GM12865 (cell line): ENCODE data around the gene UBE2V1.
A peak's percentile ranks its signal among the peaks of the same experiment; 100 is the strongest.

Experiments
- DNase-seq: peaks from one replicate; pipeline ENCODE4 v3.0.0; 2010; ENCODE audit warnings: low read depth
- H3K4me3 ChIP-seq: 2 replicates; pipeline ENCODE4 v1.5.1; 2011; ENCODE audit warnings: mild to moderate bottlenecking, low read depth, low read length, control low read depth
- CTCF ChIP-seq: IDR thresholded peaks from 2 replicates; pipeline ENCODE4 v1.5.1; 2011; ENCODE audit warnings: low read length, control low read depth, low read depth, inconsistent platforms; ENCODE audit not compliant: insufficient read depth; ENCODE audit errors: missing control alignments

UBE2V1 gene

DNA sequence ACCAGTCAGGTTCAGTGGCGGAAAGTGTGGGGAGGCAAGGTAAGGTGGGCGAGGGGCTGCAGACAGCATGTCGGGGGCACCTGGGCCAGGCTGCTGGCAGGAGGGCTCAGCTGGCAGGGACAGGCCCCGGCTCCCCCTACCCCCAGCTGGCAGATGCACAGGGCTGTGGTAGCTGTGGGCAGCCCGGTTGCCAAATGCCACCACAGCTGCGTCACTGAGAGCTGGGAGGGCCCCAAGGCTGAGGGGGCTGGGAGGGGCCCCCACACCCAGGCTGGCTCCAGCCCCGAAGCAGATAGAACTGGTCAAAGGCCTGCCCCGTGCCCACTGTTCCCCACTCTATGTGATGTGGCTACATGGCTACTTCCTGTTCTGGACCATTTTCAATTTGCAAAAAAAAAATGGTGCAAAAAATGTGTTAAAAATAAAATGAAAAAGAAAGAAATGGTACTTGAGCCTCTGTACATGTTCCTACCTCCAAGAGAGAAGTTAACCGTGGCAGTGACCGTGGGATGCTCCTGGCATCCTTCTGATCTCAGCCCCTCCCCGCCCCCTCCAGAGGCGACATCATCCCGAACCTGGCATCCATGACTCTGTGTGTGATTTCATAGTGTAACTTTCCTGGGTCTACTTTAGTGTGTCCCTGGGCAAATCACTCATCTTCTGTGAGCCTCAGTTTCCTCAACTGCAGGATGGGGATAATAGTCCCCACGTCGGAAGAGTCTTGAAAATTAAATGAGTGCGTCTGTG lies 64.4 kb downstream of the UBE2V1 start:
- H3K4me3 ChIP-seq: no peak overlapping the region
- DNase-seq: no peak
- TF ChIP-seq CTCF: no peak

- DNase-seq: no peak
- no peak for TF ChIP-seq CTCF
- no peak overlapping the region for H3K4me3 ChIP-seq
Observed at GRCh38 chr20:50044353-50044960, 68.5 kb downstream of the UBE2V1 start.

DNA sequence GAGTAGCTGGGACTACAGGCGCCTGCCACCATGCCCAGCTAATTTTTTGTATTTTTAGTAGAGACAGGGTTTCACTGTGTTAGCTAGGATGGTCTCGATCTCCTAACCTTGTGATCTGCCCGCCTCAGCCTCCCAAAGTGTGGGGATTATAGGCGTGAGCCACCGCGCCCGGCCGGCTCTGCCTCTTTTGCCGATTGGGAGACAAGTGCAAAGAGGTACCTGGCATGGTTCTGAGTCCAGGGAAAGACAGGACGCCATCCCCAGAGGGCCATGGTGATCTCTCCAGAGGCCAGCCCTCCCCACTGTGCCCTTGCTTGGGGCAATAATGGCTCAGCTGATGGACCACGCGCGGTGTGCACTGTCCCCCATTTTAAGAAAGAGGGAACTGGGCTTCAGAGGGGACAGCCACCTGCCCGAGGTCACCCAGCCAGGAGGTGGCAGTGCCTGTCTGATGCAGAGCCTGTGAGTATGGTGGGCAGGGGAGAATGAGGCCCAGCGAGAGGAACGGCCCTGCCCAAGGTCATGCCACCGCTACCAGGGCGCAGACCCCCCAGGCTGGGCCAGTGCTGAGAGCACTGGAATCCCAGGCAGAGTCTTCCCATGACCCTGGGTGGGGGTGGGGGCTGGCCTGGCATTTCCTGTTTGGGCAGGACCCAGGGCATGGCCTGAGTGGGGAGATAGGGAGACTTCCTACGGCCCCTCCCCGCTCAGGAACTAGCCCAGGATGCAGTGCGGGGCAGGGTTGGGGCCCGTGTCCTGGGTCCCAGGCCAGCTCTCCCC lies 69.2 kb downstream of the UBE2V1 start:
- no peak overlapping the region for H3K4me3 ChIP-seq
- no peak for DNase-seq
- TF ChIP-seq CTCF: no peak

- DNase-seq: no peak
- H3K4me3 ChIP-seq: no peak overlapping the region
- no peak for TF ChIP-seq CTCF
Observed at GRCh38 chr20:50042370-50043313, 70.3 kb downstream of the UBE2V1 start.

- H3K4me3 ChIP-seq: no peak overlapping the region
- TF ChIP-seq CTCF: no peak
- peak; percentile 35 for DNase-seq
Observed at GRCh38 chr20:50041246-50041873, 71.6 kb downstream of the UBE2V1 start.

- no peak overlapping the region for H3K4me3 ChIP-seq
- no peak for DNase-seq
- TF ChIP-seq CTCF: no peak
Observed at GRCh38 chr20:50040432-50041245, 72.3 kb downstream of the UBE2V1 start.
